H1 (cell line): ENCODE data around the gene NRROS. TPM values are rescaled to one million over a fixed set of nuclear protein-coding genes. Genes with fewer than 3 reads are reported as not detected.

Experiments used
- CTCF ChIA-PET: fragments of 300-600 bp; sonication (Branson Sonifier 250); formaldehyde crosslinking; loops from one replicate; lab custom pipeline; 2021; ENCODE audit not compliant: partially characterized antibody; lab: Charles Lee
- POLR2A ChIA-PET: fragments of 300-600 bp; sonication (Branson Sonifier 250); formaldehyde crosslinking; loops from one replicate; lab custom pipeline; 2021; ENCODE audit warnings: inconsistent platforms; ENCODE audit not compliant: partially characterized antibody; lab: Charles Lee
- DNase-seq, 2 experiments: peaks; one replicate each; pipeline versions ENCODE4 v3.0.0 to v3.0.0-alpha.2; 2010 to 2022; ENCODE audit warnings: low spot score in 2 of 2, low read depth in 1 of 2, mixed read lengths in 1 of 2
- FAIRE-seq: peaks from 2 replicates; lab custom pipeline; 2011; peaks lifted over from hg19 to GRCh38; lab: Jason Lieb, UNC
- H2AFZ ChIP-seq: 2 replicates; pipeline ENCODE4 v1.8.1; 2012; ENCODE audit warnings: low read length, inconsistent platforms
- H2AK5ac ChIP-seq: 2 replicates; pipeline ENCODE4 v1.6.1; 2013; ENCODE audit warnings: low read depth, low read length
- H2BK120ac ChIP-seq: replicated peaks from 2 replicates; pipeline ENCODE3; 2013; ENCODE audit warnings: low read depth, low read length, inconsistent platforms
- H2BK12ac ChIP-seq: 2 replicates; pipeline ENCODE4 v1.6.1; 2013; ENCODE audit warnings: low read depth, low read length
- H2BK15ac ChIP-seq: 2 replicates; pipeline ENCODE4 v1.6.1; 2013; ENCODE audit warnings: low read length
- H2BK20ac ChIP-seq: 2 replicates; pipeline ENCODE4 v1.6.1; 2013; ENCODE audit warnings: low read length
- H2BK5ac ChIP-seq: 2 replicates; pipeline ENCODE4 v1.6.1; 2013; ENCODE audit warnings: low read depth, low read length
- H3K14ac ChIP-seq: 2 replicates; pipeline ENCODE4 v1.6.1; 2013; ENCODE audit warnings: inconsistent platforms; ENCODE audit not compliant: insufficient read length
- H3K18ac ChIP-seq: 2 replicates; pipeline ENCODE4 v1.6.1; 2013; ENCODE audit warnings: low read length; ENCODE audit errors: extremely low read depth
- H3K23ac ChIP-seq: 2 replicates; pipeline ENCODE4 v1.6.1; 2013; ENCODE audit warnings: inconsistent platforms; ENCODE audit not compliant: insufficient read length
- H3K23me2 ChIP-seq: 2 replicates; pipeline ENCODE4 v1.6.1; 2013; ENCODE audit warnings: low read depth, low read length
- H3K27ac ChIP-seq: 2 replicates; pipeline ENCODE4 v1.6.1; 2011; ENCODE audit warnings: low read depth, low read length, inconsistent platforms
- H3K27me3 ChIP-seq, 4 experiments: replicated peaks in 1 of 4; 1 replicate in 1 of 4; 2 replicates in 3 of 4; pipeline versions ENCODE4 v1.6.1 to v1.8.1; 2011 to 2013; ENCODE audit warnings: low read length in 3 of 4, mild to moderate bottlenecking in 3 of 4, inconsistent platforms in 2 of 4, mixed read lengths in 2 of 4, moderate library complexity in 1 of 4; ENCODE audit not compliant: control insufficient read depth in 3 of 4, insufficient read depth in 3 of 4; ENCODE audit errors: extremely low read depth in 1 of 4
- H3K36me3 ChIP-seq, 4 experiments: 2 replicates each; pipeline versions ENCODE4 v1.6.1 to v1.8.1; 2011 to 2013; ENCODE audit warnings: mild to moderate bottlenecking in 4 of 4, low read length in 3 of 4, moderate library complexity in 2 of 4, control low read depth in 1 of 4, inconsistent platforms in 1 of 4; ENCODE audit not compliant: insufficient read depth in 4 of 4, control insufficient read depth in 2 of 4
- H3K4ac ChIP-seq: replicated peaks from 2 replicates; pipeline ENCODE3; 2013; ENCODE audit warnings: low read length, low read depth, mixed read lengths, inconsistent platforms; ENCODE audit not compliant: insufficient read length
- H3K4me1 ChIP-seq, 4 experiments: replicated peaks in 1 of 4; 1 replicate in 1 of 4; 2 replicates in 3 of 4; pipeline versions ENCODE4 v1.6.1 to v1.8.1; 2011 to 2013; ENCODE audit warnings: low read length in 3 of 4, inconsistent platforms in 2 of 4, mixed read lengths in 1 of 4; ENCODE audit not compliant: insufficient read depth in 4 of 4, control insufficient read depth in 3 of 4
- H3K4me2 ChIP-seq, 2 experiments: 2 replicates each; pipeline versions ENCODE4 v1.6.1 to v1.8.1; 2011 to 2013; ENCODE audit warnings: low read depth in 2 of 2, low read length in 2 of 2, control low read depth in 1 of 2, inconsistent platforms in 1 of 2, mild to moderate bottlenecking in 1 of 2; ENCODE audit not compliant: insufficient read depth in 1 of 2
- H3K4me3 ChIP-seq, 4 experiments: fragments of 200-600, 300-600 bp in 1 of 4; sonication (generic), shearing (Covaris generic), sonication (Bioruptor Twin) in 1 of 4; 2 replicates each; pipeline versions ENCODE4 v1.5.1 to v1.8.1; 2011 to 2016; ENCODE audit warnings: low read length in 4 of 4, low read depth in 3 of 4, control low read depth in 2 of 4, inconsistent platforms in 2 of 4, mild to moderate bottlenecking in 2 of 4, mixed read lengths in 1 of 4, moderate library complexity in 1 of 4; ENCODE audit not compliant: insufficient read depth in 2 of 4; ENCODE audit errors: extremely low read depth in 1 of 4
- H3K56ac ChIP-seq: replicated peaks from 2 replicates; pipeline ENCODE3; 2013; ENCODE audit warnings: low read depth, mild to moderate bottlenecking, mixed read lengths, low read length, inconsistent platforms; ENCODE audit not compliant: insufficient read length
- H3K79me1 ChIP-seq: 2 replicates; pipeline ENCODE4 v1.6.1; 2013; ENCODE audit warnings: low read depth, low read length, control low read depth
- H3K79me2 ChIP-seq, 2 experiments: 2 replicates each; pipeline versions ENCODE4 v1.6.1 to v1.8.1; 2012 to 2013; ENCODE audit warnings: low read length in 2 of 2, mild to moderate bottlenecking in 2 of 2, inconsistent platforms in 1 of 2; ENCODE audit not compliant: insufficient read depth in 2 of 2, control insufficient read depth in 1 of 2
- H3K9ac ChIP-seq, 4 experiments: replicated peaks in 1 of 4; 1 replicate in 1 of 4; 2 replicates in 3 of 4; pipeline versions ENCODE4 v1.6.1 to v1.8.1; 2011 to 2013; ENCODE audit warnings: low read depth in 3 of 4, low read length in 3 of 4, control low read depth in 2 of 4, mild to moderate bottlenecking in 2 of 4, moderate library complexity in 2 of 4, inconsistent platforms in 1 of 4; ENCODE audit errors: extremely low read depth in 1 of 4
- H3K9me3 ChIP-seq, 2 experiments: 2 replicates each; pipeline versions ENCODE4 v1.6.1 to v1.8.1; 2012 to 2013; ENCODE audit warnings: mild to moderate bottlenecking in 2 of 2, moderate library complexity in 2 of 2, control low read depth in 1 of 2, inconsistent platforms in 1 of 2, low read depth in 1 of 2, low read length in 1 of 2, mixed read lengths in 1 of 2; ENCODE audit not compliant: insufficient read depth in 2 of 2
- H4K20me1 ChIP-seq, 2 experiments: replicated peaks in 1 of 2; 2 replicates each; pipeline versions ENCODE3 to v1.8.1; 2011 to 2013; ENCODE audit warnings: inconsistent platforms in 2 of 2, low read length in 2 of 2, mild to moderate bottlenecking in 1 of 2; ENCODE audit not compliant: insufficient read depth in 2 of 2, control insufficient read depth in 1 of 2
- H4K5ac ChIP-seq: 2 replicates; pipeline ENCODE4 v1.6.1; 2013; ENCODE audit warnings: low read length, low read depth, mixed read lengths, inconsistent platforms; ENCODE audit not compliant: insufficient read length
- H4K8ac ChIP-seq: 2 replicates; pipeline ENCODE4 v1.8.0; 2013; ENCODE audit warnings: mild to moderate bottlenecking, moderate library complexity, low read length, inconsistent platforms; ENCODE audit not compliant: insufficient read depth; ENCODE audit errors: extremely low read depth
- H4K91ac ChIP-seq: replicated peaks from 2 replicates; pipeline ENCODE3; 2013; ENCODE audit warnings: low read length, mixed read lengths, inconsistent platforms; ENCODE audit not compliant: insufficient read length
- ATF2 ChIP-seq: IDR thresholded peaks from 2 replicates; pipeline ENCODE4 v1.6.1; 2012; ENCODE audit warnings: low read length, inconsistent platforms
- BRCA1 ChIP-seq: IDR thresholded peaks from 2 replicates; pipeline ENCODE4 v1.6.1; 2012; ENCODE audit warnings: low read depth, low read length, improper control_type of control experiment
- CREB1 ChIP-seq: IDR thresholded peaks from 2 replicates; pipeline ENCODE4 v1.6.1; 2012; ENCODE audit warnings: inconsistent platforms
- JUN ChIP-seq: IDR thresholded peaks from 2 replicates; pipeline ENCODE4 v1.6.1; 2011; ENCODE audit warnings: low read depth, mild to moderate bottlenecking, improper control_type of control experiment, low read length
- NRF1 ChIP-seq: IDR thresholded peaks from 2 replicates; pipeline ENCODE4 v1.6.1; 2011; ENCODE audit warnings: mild to moderate bottlenecking, low read depth, low read length, improper control_type of control experiment
- RBBP5 ChIP-seq: IDR thresholded peaks from 2 replicates; pipeline ENCODE4 v1.7.1; 2012; ENCODE audit warnings: low read depth, mild to moderate bottlenecking, inconsistent platforms, low read length, moderate library complexity, borderline replicate concordance
- SUZ12 ChIP-seq: fragments of 200-600 bp; sonication (generic); IDR thresholded peaks from 2 replicates; pipeline ENCODE4 v1.6.1; 2012; ENCODE audit warnings: mild to moderate bottlenecking, inconsistent platforms, low read length, moderate library complexity, mixed read lengths
- TCF12 ChIP-seq: IDR thresholded peaks from 2 replicates; pipeline ENCODE4 v1.6.1; 2011; ENCODE audit warnings: low read depth, mild to moderate bottlenecking, low read length
- WGBS, 2 experiments: shearing (Covaris generic) in 1 of 2; methylation state at CpG; one replicate each; pipeline versions ENCODE4 v1.1.6 to v1.1.7; 2013 to 2015; ENCODE audit warnings: low lambda C conversion rate in 2 of 2, mixed read lengths in 2 of 2, inconsistent platforms in 1 of 2, low coverage in 1 of 2, missing lambda C conversion rate in 1 of 2; ENCODE audit not compliant: insufficient replicate concordance in 2 of 2, insufficient coverage in 1 of 2, insufficient read length in 1 of 2; ENCODE audit errors: extremely low coverage in 1 of 2, missing lambda C conversion rate in 1 of 2; 5-methylcytosine and 5-hydroxymethylcytosine counted together
- polyA plus RNA-seq, 7 experiments: library from polyadenylated mRNA; depleted of rRNA in 3 of 7; stranded (reverse) in 5 of 7; unstranded in 2 of 7; fragments of >200 nt in 5 of 7; fragments of 200-250 nt in 2 of 7; gene quantifications; 1 replicate in 5 of 7; 2 replicates in 1 of 7; 4 replicates in 1 of 7; pipeline versions ENCODE4 v1.2.1 to v1.2.3, GENCODE V29; 2011 to 2013; ENCODE audit warnings: missing spikeins in 2 of 7, mixed read lengths in 2 of 7
- total RNA-seq: library from RNA; stranded (reverse); fragmentation: NEBNext Ultra II Directional; extraction: Animal tissue kit (Norgen Biotek cat#: 25700); gene quantifications from 2 replicates; pipeline ENCODE4 v1.2.1, GENCODE V29; 2021
- TF ChIP-seq, protein P1 (sequence below), 3 experiments: IDR thresholded peaks; 1 replicate in 2 of 3; 2 replicates in 1 of 3; pipeline versions ENCODE4 v1.5.1 to v1.6.1; 2011; ENCODE audit warnings: low read length in 3 of 3, mild to moderate bottlenecking in 3 of 3, inconsistent platforms in 2 of 3, low read depth in 1 of 3, moderate library complexity in 1 of 3; ENCODE audit not compliant: insufficient read depth in 1 of 3; ENCODE audit errors: control extremely low read depth in 1 of 3
- TF ChIP-seq, protein P2 (sequence below): IDR thresholded peaks from 2 replicates; pipeline ENCODE4 v1.6.1; 2012; ENCODE audit warnings: inconsistent platforms

Gene NRROS
- total and polyA plus RNA-seq, 2 of the 8 experiments (the other 6 are each of a cell fraction or from before 2014, with no cell fraction given): 5.3 to 7.3 TPM

DNA sequence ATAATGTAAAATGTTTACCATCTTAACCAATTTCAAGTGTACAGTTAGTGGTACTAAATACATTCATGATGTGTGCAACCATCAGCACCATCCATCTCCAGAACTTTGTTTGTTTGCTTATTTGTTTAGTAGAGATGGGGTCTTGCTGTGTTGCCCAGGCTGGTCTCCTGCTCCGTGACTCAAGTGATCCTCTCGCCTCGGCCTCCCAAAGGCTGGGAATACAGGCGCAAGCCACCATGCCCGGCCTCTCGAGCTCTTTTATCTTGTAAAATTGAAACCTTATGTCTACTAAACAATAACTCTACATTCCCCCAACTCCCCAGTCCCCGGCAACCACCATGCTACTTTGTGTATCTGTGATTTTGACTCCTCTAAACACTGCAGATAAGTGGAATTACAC lies 39.1 kb upstream of the NRROS start:
- Histone ChIP-seq H3K79me2 (no peaks in the 10 kb centered on the region), H4K20me1 (no peaks in the 10 kb centered on the region), H4K5ac (no peak overlapping the region), H3K9ac (no peak overlapping the region), H2BK5ac (no peak overlapping the region), H3K56ac (no peak overlapping the region), H2BK12ac (no peak overlapping the region), H2AK5ac (no peak overlapping the region), H2BK120ac (no peak overlapping the region), H2AFZ (no peak overlapping the region), H3K23me2 (no peaks in the 10 kb centered on the region), H3K14ac (no peak overlapping the region), H4K8ac (no peak overlapping the region), H3K4me2 (no peak overlapping the region), H4K91ac (no peak overlapping the region), H3K9me3 (no peaks in the 10 kb centered on the region), H3K79me1 (no peaks in the 10 kb centered on the region), H3K27me3 (no peaks in the 10 kb centered on the region; a peak in 1 of 7 replicates), H3K36me3 (no peaks in the 10 kb centered on the region), H2BK20ac (no peak overlapping the region), H3K23ac (no peak overlapping the region), H2BK15ac (no peak overlapping the region), H3K18ac (no peak overlapping the region), H3K4ac (no peak overlapping the region), H3K4me3 (no peak overlapping the region), H3K27ac (no peak overlapping the region), H3K4me1 (no peaks in the 10 kb centered on the region)
- CTCF ChIA-PET: interaction anchor here (0.7 kb wide), 1 partner anchor 85 kb away, joined by 3 read pairs; no protein-coding TSS in a partner anchor
- 96% methylated on average over 7 of the region's 7 CpGs; no CpG with 5 or more reads in 1 of the 2 experiments for WGBS, 2 experiments
- FAIRE-seq: no peak
- POLR2A ChIA-PET: interaction anchor here (1.2 kb wide), 1 partner anchor 140 kb away, joined by 3 read pairs; the partner anchor contains the start of gene PAK2
- peak in 1 of 2 experiments; percentile 20 for DNase-seq
- TF ChIP-seq, protein P1, sequence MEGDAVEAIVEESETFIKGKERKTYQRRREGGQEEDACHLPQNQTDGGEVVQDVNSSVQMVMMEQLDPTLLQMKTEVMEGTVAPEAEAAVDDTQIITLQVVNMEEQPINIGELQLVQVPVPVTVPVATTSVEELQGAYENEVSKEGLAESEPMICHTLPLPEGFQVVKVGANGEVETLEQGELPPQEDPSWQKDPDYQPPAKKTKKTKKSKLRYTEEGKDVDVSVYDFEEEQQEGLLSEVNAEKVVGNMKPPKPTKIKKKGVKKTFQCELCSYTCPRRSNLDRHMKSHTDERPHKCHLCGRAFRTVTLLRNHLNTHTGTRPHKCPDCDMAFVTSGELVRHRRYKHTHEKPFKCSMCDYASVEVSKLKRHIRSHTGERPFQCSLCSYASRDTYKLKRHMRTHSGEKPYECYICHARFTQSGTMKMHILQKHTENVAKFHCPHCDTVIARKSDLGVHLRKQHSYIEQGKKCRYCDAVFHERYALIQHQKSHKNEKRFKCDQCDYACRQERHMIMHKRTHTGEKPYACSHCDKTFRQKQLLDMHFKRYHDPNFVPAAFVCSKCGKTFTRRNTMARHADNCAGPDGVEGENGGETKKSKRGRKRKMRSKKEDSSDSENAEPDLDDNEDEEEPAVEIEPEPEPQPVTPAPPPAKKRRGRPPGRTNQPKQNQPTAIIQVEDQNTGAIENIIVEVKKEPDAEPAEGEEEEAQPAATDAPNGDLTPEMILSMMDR (IDR thresholded peaks at IDR 0.05; ENCODE audit: control extremely low read depth in 1 of 3, insufficient read depth in 1 of 3, low read depth in 1 of 3, low read length in 3 of 3): no peak
- TF ChIP-seq ATF2 (no peak), TCF12 (no peak), JUN (no peak), BRCA1 (no peak), SUZ12 (no peak), NRF1 (no peak), RBBP5 (no peak), CREB1 (no peak)
- TF ChIP-seq, protein P2, sequence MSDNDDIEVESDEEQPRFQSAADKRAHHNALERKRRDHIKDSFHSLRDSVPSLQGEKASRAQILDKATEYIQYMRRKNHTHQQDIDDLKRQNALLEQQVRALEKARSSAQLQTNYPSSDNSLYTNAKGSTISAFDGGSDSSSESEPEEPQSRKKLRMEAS: no peak
